Neural progenitor cell (in vitro differentiated cells): ENCODE data around the gene IDE. TPM values are rescaled to one million over a fixed set of nuclear protein-coding genes. Genes with fewer than 3 reads are reported as not detected.

Source experiments
- DNase-seq: peaks from one replicate; pipeline ENCODE4 v3.0.0-alpha.2; 2016; ENCODE audit warnings: low spot score
- H2AFZ ChIP-seq: fragments of 200-600 bp; sonication (generic); replicated peaks from 2 replicates; pipeline ENCODE4 v1.6.1; 2016; ENCODE audit warnings: antibody characterized with exemption
- H3F3A ChIP-seq: fragments of 200-600 bp; sonication (generic); 2 replicates; pipeline ENCODE4 v1.6.1; 2016; ENCODE audit warnings: antibody characterized with exemption, low read depth
- H3K27ac ChIP-seq: fragments of 200-600 bp; sonication (generic); 2 replicates; pipeline ENCODE4 v1.5.1; 2016; ENCODE audit warnings: mild to moderate bottlenecking
- H3K27me3 ChIP-seq: fragments of 200-600 bp; sonication (generic); 2 replicates; pipeline ENCODE4 v1.6.1; 2016; ENCODE audit warnings: mild to moderate bottlenecking, moderate library complexity
- H3K36me3 ChIP-seq: fragments of 200-600 bp; sonication (generic); 2 replicates; pipeline ENCODE4 v1.5.1; 2016
- H3K4me1 ChIP-seq: fragments of 200-600 bp; sonication (generic); 2 replicates; pipeline ENCODE4 v1.6.1; 2016; ENCODE audit warnings: mixed run types
- H3K4me2 ChIP-seq: fragments of 200-600 bp; sonication (generic); 2 replicates; pipeline ENCODE4 v1.6.1; 2016
- H3K4me3 ChIP-seq: fragments of 200-600 bp; sonication (generic); 2 replicates; pipeline ENCODE4 v1.5.1; 2016
- H3K79me2 ChIP-seq: fragments of 200-600 bp; sonication (generic); 2 replicates; pipeline ENCODE4 v1.6.1; 2016; ENCODE audit warnings: low read depth
- H3K9ac ChIP-seq: fragments of 200-600 bp; sonication (generic); 2 replicates; pipeline ENCODE4 v1.6.1; 2016
- H3K9me3 ChIP-seq: fragments of 200-600 bp; sonication (generic); 2 replicates; pipeline ENCODE4 v1.5.1; 2016; ENCODE audit warnings: low read depth
- H4K20me1 ChIP-seq: fragments of 200-600 bp; sonication (generic); 2 replicates; pipeline ENCODE4 v1.6.1; 2016; ENCODE audit warnings: low read depth
- H3K27ac Mint-ChIP-seq: 3 replicates; pipeline ENCODE4 v1.8.0; 2021; ENCODE audit warnings: mixed read lengths
- H3K27me3 Mint-ChIP-seq: 2 replicates; pipeline ENCODE4 v1.8.0; 2022; ENCODE audit warnings: low read depth, mild to moderate bottlenecking, inconsistent platforms, moderate library complexity, mixed read lengths; ENCODE audit not compliant: insufficient read depth
- H3K36me3 Mint-ChIP-seq: 3 replicates; pipeline ENCODE4 v1.8.0; 2021; ENCODE audit warnings: mixed read lengths
- H3K4me1 Mint-ChIP-seq: 3 replicates; pipeline ENCODE4 v1.8.0; 2021; ENCODE audit warnings: mixed read lengths
- H3K4me3 Mint-ChIP-seq: 3 replicates; pipeline ENCODE4 v1.8.0; 2021; ENCODE audit warnings: mild to moderate bottlenecking, moderate library complexity, mixed read lengths
- H3K9me3 Mint-ChIP-seq: 3 replicates; pipeline ENCODE4 v1.8.0; 2020; ENCODE audit warnings: mixed read lengths
- EZH2 ChIP-seq: fragments of 200-600 bp; sonication (generic); IDR thresholded peaks from 2 replicates; pipeline ENCODE4 v1.6.1; 2017; ENCODE audit warnings: antibody characterized with exemption, mild to moderate bottlenecking, moderate library complexity
- EZH2phosphoT487 ChIP-seq: fragments of 200-600 bp; sonication (generic); IDR thresholded peaks from 2 replicates; pipeline ENCODE4 v1.6.1; 2017; ENCODE audit warnings: antibody characterized with exemption
- total RNA-seq: library from RNA; depleted of rRNA; stranded (reverse); fragments of >200 nt; gene quantifications from 2 replicates; pipeline ENCODE4 v1.2.3, GENCODE V29; 2015; ENCODE audit warnings: low replicate concordance
- TF ChIP-seq, protein P1 (sequence below): fragments of 200-600 bp; sonication (generic); IDR thresholded peaks from 2 replicates; pipeline ENCODE4 v1.5.1; 2017; ENCODE audit warnings: antibody characterized with exemption, mild to moderate bottlenecking

Gene IDE
- total RNA-seq, 1 donor from 2014 or later: 44.8 TPM

DNA sequence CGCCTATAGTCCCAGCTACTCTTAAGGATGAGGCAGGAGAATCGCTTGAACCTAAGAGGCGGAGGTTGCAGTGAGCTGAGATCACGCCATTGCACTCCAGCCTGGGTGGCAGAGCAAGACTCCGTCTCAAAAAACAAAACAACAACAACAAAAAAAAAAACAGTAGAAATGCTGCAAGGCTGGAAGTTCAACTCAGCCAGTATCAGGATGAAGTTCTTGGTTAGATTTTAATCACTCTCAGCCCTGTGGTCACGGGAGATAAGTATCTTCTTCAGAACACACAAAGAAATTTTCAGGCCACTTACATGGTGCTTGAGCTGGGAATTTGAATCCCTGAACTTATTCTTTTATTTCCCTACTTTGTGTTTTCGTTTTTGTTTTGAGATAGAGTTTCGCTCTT lies 162.5 kb downstream of the IDE start:
- H3K27me3 Mint-ChIP-seq: peaks cover 2% of the 10 kb centered on the region
- Histone ChIP-seq H3K4me2 (no peak overlapping the region), H3K36me3 (no peaks in the 10 kb centered on the region), H3K27ac (no peak overlapping the region), H3K9ac (no peak overlapping the region), H2AFZ (no peak overlapping the region), H3F3A (no peaks in the 10 kb centered on the region), H3K9me3 (no peaks in the 10 kb centered on the region), H3K27me3 (no peaks in the 10 kb centered on the region), H3K4me1 (no peaks in the 10 kb centered on the region), H3K79me2 (no peaks in the 10 kb centered on the region), H3K4me3 (no peak overlapping the region), H4K20me1 (no peaks in the 10 kb centered on the region)
- H3K4me3 Mint-ChIP-seq: no peak overlapping the region
- peaks cover 4% of the 10 kb centered on the region for H3K9me3 Mint-ChIP-seq
- peaks cover 8% of the 10 kb centered on the region for H3K4me1 Mint-ChIP-seq
- no peak for DNase-seq
- no peak for TF ChIP-seq EZH2
- TF ChIP-seq, protein P1, sequence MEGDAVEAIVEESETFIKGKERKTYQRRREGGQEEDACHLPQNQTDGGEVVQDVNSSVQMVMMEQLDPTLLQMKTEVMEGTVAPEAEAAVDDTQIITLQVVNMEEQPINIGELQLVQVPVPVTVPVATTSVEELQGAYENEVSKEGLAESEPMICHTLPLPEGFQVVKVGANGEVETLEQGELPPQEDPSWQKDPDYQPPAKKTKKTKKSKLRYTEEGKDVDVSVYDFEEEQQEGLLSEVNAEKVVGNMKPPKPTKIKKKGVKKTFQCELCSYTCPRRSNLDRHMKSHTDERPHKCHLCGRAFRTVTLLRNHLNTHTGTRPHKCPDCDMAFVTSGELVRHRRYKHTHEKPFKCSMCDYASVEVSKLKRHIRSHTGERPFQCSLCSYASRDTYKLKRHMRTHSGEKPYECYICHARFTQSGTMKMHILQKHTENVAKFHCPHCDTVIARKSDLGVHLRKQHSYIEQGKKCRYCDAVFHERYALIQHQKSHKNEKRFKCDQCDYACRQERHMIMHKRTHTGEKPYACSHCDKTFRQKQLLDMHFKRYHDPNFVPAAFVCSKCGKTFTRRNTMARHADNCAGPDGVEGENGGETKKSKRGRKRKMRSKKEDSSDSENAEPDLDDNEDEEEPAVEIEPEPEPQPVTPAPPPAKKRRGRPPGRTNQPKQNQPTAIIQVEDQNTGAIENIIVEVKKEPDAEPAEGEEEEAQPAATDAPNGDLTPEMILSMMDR: no peak
- no peak for TF ChIP-seq EZH2phosphoT487
- no peaks in the 10 kb centered on the region for H3K36me3 Mint-ChIP-seq
- H3K27ac Mint-ChIP-seq: no peak overlapping the region

DNA sequence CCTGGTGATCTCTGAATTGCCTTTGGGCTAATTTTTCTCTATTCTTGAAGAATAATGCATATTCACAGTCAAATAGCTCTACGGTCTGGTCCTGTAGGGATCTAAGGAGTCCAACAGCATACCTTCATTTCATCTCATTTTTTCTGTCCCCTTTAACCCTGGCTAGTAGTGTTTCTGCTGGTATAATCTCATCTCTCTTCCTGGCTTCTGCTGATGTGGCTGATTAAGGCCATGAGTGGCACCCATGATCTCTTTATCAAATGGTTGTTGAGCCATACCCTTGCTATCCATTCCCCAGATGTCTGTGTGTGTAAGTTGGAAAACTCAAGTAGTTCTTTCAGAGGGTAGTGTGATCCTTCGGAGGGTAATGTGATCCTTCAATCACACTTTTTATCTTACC lies 163.4 kb downstream of the IDE start:
- Mint-ChIP-seq H3K4me1 (peaks cover 8% of the 10 kb centered on the region), H3K27ac (no peak overlapping the region), H3K36me3 (no peaks in the 10 kb centered on the region), H3K4me3 (no peak overlapping the region), H3K27me3 (peaks cover 6% of the 10 kb centered on the region), H3K9me3 (no peaks in the 10 kb centered on the region)
- Histone ChIP-seq H3K27me3 (no peaks in the 10 kb centered on the region), H3K4me3 (no peak overlapping the region), H3K4me1 (no peaks in the 10 kb centered on the region), H3K9me3 (no peaks in the 10 kb centered on the region), H4K20me1 (no peaks in the 10 kb centered on the region), H3K4me2 (no peak overlapping the region), H3F3A (no peaks in the 10 kb centered on the region), H3K79me2 (no peaks in the 10 kb centered on the region), H3K36me3 (no peaks in the 10 kb centered on the region), H3K27ac (no peak overlapping the region), H3K9ac (no peak overlapping the region), H2AFZ (no peak overlapping the region)
- no peak for TF ChIP-seq EZH2phosphoT487
- TF ChIP-seq, protein P1: no peak
- TF ChIP-seq EZH2: no peak
- DNase-seq: no peak

- Histone ChIP-seq H3K9me3 (no peaks in the 10 kb centered on the region), H3F3A (peaks cover 2% of the 10 kb centered on the region), H4K20me1 (no peaks in the 10 kb centered on the region), H3K9ac (no peak overlapping the region), H3K4me3 (no peak overlapping the region), H3K27me3 (no peaks in the 10 kb centered on the region), H3K79me2 (no peaks in the 10 kb centered on the region), H3K4me2 (no peak overlapping the region), H3K36me3 (no peaks in the 10 kb centered on the region), H2AFZ (no peak overlapping the region), H3K27ac (no peak overlapping the region), H3K4me1 (peaks cover 10% of the 10 kb centered on the region)
- Mint-ChIP-seq H3K9me3 (no peaks in the 10 kb centered on the region), H3K27ac (no peak overlapping the region), H3K4me3 (no peak overlapping the region), H3K27me3 (peaks cover 8% of the 10 kb centered on the region), H3K4me1 (peaks cover 8% of the 10 kb centered on the region), H3K36me3 (no peaks in the 10 kb centered on the region)
- no peak for DNase-seq
- TF ChIP-seq, protein P1: no peak
- TF ChIP-seq EZH2 (no peak), EZH2phosphoT487 (no peak)
These were observed 165.9 kb downstream of the IDE start for GRCh38 chr10:92408017-92408361.
